ENCODE measurements around the gene XPR1.
A peak's percentile ranks its signal among the peaks of the same experiment; 100 is the strongest.
"Not testable (repeated sequence)": the region's sequence is repeated elsewhere in the genome, so short reads cannot be mapped to it uniquely, and the experiment has no call there.

Gene XPR1

GRCh38 chr1:180633057-180634056, 1.5 kb downstream of the XPR1 start:
- H3K9me3 ChIP-seq (ENCODE audit: control insufficient read depth, low read depth, low read length) = no peaks in the 10 kb centered on the region
- peak overlapping the region; percentile 79 for H3K9ac ChIP-seq (ENCODE audit: low read length)
- no peaks in the 10 kb centered on the region for H3K27me3 ChIP-seq (ENCODE audit: control insufficient read depth, insufficient read depth, low read length)
- no peak overlapping the region for H3K27ac ChIP-seq (ENCODE audit: low read length)
- peaks cover 25% of the 10 kb centered on the region for H3K4me1 ChIP-seq (ENCODE audit: control insufficient read depth, low read depth, low read length)
- H3K4me3 ChIP-seq (ENCODE audit: low read length) = peak overlapping the region; percentile 73
- no peaks in the 10 kb centered on the region for H3K36me3 ChIP-seq (ENCODE audit: control insufficient read depth, low read depth, low read length)

GRCh38 chr1:180636138-180636537, 4.3 kb downstream of the XPR1 start:
- H3K27ac ChIP-seq (ENCODE audit: low read length) = no peak overlapping the region
- H3K9me3 ChIP-seq (ENCODE audit: control insufficient read depth, low read depth, low read length) = no peaks in the 10 kb centered on the region
- no peak overlapping the region for H3K9ac ChIP-seq (ENCODE audit: low read length)
- H3K27me3 ChIP-seq (ENCODE audit: control insufficient read depth, insufficient read depth, low read length) = no peaks in the 10 kb centered on the region
- H3K4me3 ChIP-seq (ENCODE audit: low read length) = no peak overlapping the region
- H3K4me1 ChIP-seq (ENCODE audit: control insufficient read depth, low read depth, low read length) = peaks cover 24% of the 10 kb centered on the region
- no peaks in the 10 kb centered on the region for H3K36me3 ChIP-seq (ENCODE audit: control insufficient read depth, low read depth, low read length)

- peaks cover 3% of the 10 kb centered on the region for H3K4me1 ChIP-seq (ENCODE audit: control insufficient read depth, low read depth, low read length)
- H3K9ac ChIP-seq (ENCODE audit: low read length) = no peak overlapping the region
- no peak overlapping the region for H3K27ac ChIP-seq (ENCODE audit: low read length)
- no peaks in the 10 kb centered on the region for H3K9me3 ChIP-seq (ENCODE audit: control insufficient read depth, low read depth, low read length)
- no peak overlapping the region for H3K4me3 ChIP-seq (ENCODE audit: low read length)
- H3K27me3 ChIP-seq (ENCODE audit: control insufficient read depth, insufficient read depth, low read length) = no peaks in the 10 kb centered on the region
- no peaks in the 10 kb centered on the region for H3K36me3 ChIP-seq (ENCODE audit: control insufficient read depth, low read depth, low read length)
Observed at GRCh38 chr1:180639871-180640270, 8.0 kb downstream of the XPR1 start.

GRCh38 chr1:180640531-180640949, 8.7 kb downstream of the XPR1 start:
- no peak overlapping the region for H3K27ac ChIP-seq (ENCODE audit: low read length)
- H3K9me3 ChIP-seq (ENCODE audit: control insufficient read depth, low read depth, low read length) = no peaks in the 10 kb centered on the region
- H3K4me3 ChIP-seq (ENCODE audit: low read length) = no peak overlapping the region
- no peaks in the 10 kb centered on the region for H3K27me3 ChIP-seq (ENCODE audit: control insufficient read depth, insufficient read depth, low read length)
- peaks cover 3% of the 10 kb centered on the region for H3K4me1 ChIP-seq (ENCODE audit: control insufficient read depth, low read depth, low read length)
- no peaks in the 10 kb centered on the region for H3K36me3 ChIP-seq (ENCODE audit: control insufficient read depth, low read depth, low read length)
- H3K9ac ChIP-seq (ENCODE audit: low read length) = no peak overlapping the region

- Histone ChIP-seq H3K27ac (ENCODE audit: low read length) (no peak overlapping the region), H3K9me3 (ENCODE audit: control insufficient read depth, low read depth, low read length) (no peaks in the 10 kb centered on the region), H3K4me3 (ENCODE audit: low read length) (no peak overlapping the region), H3K4me1 (ENCODE audit: control insufficient read depth, low read depth, low read length) (no peaks in the 10 kb centered on the region), H3K27me3 (ENCODE audit: control insufficient read depth, insufficient read depth, low read length) (no peaks in the 10 kb centered on the region), H3K36me3 (ENCODE audit: control insufficient read depth, low read depth, low read length) (no peaks in the 10 kb centered on the region), H3K9ac (ENCODE audit: low read length) (no peak overlapping the region)
Observed at GRCh38 chr1:180641662-180642061, 9.8 kb downstream of the XPR1 start.

- Histone ChIP-seq H3K9me3 (ENCODE audit: control insufficient read depth, low read depth, low read length) (no peaks in the 10 kb centered on the region), H3K36me3 (ENCODE audit: control insufficient read depth, low read depth, low read length) (no peaks in the 10 kb centered on the region), H3K4me3 (ENCODE audit: low read length) (no peak overlapping the region), H3K27me3 (ENCODE audit: control insufficient read depth, insufficient read depth, low read length) (no peaks in the 10 kb centered on the region), H3K9ac (ENCODE audit: low read length) (no peak overlapping the region), H3K27ac (ENCODE audit: low read length) (no peak overlapping the region), H3K4me1 (ENCODE audit: control insufficient read depth, low read depth, low read length) (no peaks in the 10 kb centered on the region)
Observed at GRCh38 chr1:180642781-180643180, 11.0 kb downstream of the XPR1 start.

- Histone ChIP-seq H3K9ac (ENCODE audit: low read length) (no peak overlapping the region), H3K36me3 (ENCODE audit: control insufficient read depth, low read depth, low read length) (no peaks in the 10 kb centered on the region), H3K4me1 (ENCODE audit: control insufficient read depth, low read depth, low read length) (no peaks in the 10 kb centered on the region), H3K4me3 (ENCODE audit: low read length) (no peak overlapping the region), H3K27me3 (ENCODE audit: control insufficient read depth, insufficient read depth, low read length) (no peaks in the 10 kb centered on the region), H3K9me3 (ENCODE audit: control insufficient read depth, low read depth, low read length) (no peaks in the 10 kb centered on the region), H3K27ac (ENCODE audit: low read length) (no peak overlapping the region)
Observed at GRCh38 chr1:180643693-180644092, 11.9 kb downstream of the XPR1 start.

GRCh38 chr1:180644526-180645192, 12.8 kb downstream of the XPR1 start:
- no peak overlapping the region for H3K9ac ChIP-seq (ENCODE audit: low read length)
- H3K4me3 ChIP-seq (ENCODE audit: low read length) = no peak overlapping the region
- H3K27ac ChIP-seq (ENCODE audit: low read length) = no peak overlapping the region
- H3K36me3 ChIP-seq (ENCODE audit: control insufficient read depth, low read depth, low read length) = no peaks in the 10 kb centered on the region
- H3K4me1 ChIP-seq (ENCODE audit: control insufficient read depth, low read depth, low read length) = no peaks in the 10 kb centered on the region
- H3K27me3 ChIP-seq (ENCODE audit: control insufficient read depth, insufficient read depth, low read length) = no peaks in the 10 kb centered on the region
- no peaks in the 10 kb centered on the region for H3K9me3 ChIP-seq (ENCODE audit: control insufficient read depth, low read depth, low read length)

- H3K27ac ChIP-seq (ENCODE audit: low read length); H3K9me3 ChIP-seq (ENCODE audit: control insufficient read depth, low read depth, low read length); H3K27me3 ChIP-seq (ENCODE audit: control insufficient read depth, insufficient read depth, low read length); H3K9ac ChIP-seq (ENCODE audit: low read length); H3K36me3 ChIP-seq (ENCODE audit: control insufficient read depth, low read depth, low read length); H3K4me3 ChIP-seq (ENCODE audit: low read length); H3K4me1 ChIP-seq (ENCODE audit: control insufficient read depth, low read depth, low read length): not testable (repeated sequence)
Observed at GRCh38 chr1:180645261-180645660, 13.4 kb downstream of the XPR1 start.

GRCh38 chr1:180646093-180646492, 14.3 kb downstream of the XPR1 start:
- Histone ChIP-seq H3K36me3 (ENCODE audit: control insufficient read depth, low read depth, low read length) (no peaks in the 10 kb centered on the region), H3K27ac (ENCODE audit: low read length) (no peak overlapping the region), H3K9me3 (ENCODE audit: control insufficient read depth, low read depth, low read length) (no peaks in the 10 kb centered on the region), H3K27me3 (ENCODE audit: control insufficient read depth, insufficient read depth, low read length) (no peaks in the 10 kb centered on the region), H3K4me3 (ENCODE audit: low read length) (no peak overlapping the region), H3K9ac (ENCODE audit: low read length) (no peak overlapping the region), H3K4me1 (ENCODE audit: control insufficient read depth, low read depth, low read length) (no peaks in the 10 kb centered on the region)

GRCh38 chr1:180646547-180646946, 14.7 kb downstream of the XPR1 start:
- H3K4me3 ChIP-seq (ENCODE audit: low read length) = no peak overlapping the region
- no peaks in the 10 kb centered on the region for H3K4me1 ChIP-seq (ENCODE audit: control insufficient read depth, low read depth, low read length)
- H3K9ac ChIP-seq (ENCODE audit: low read length) = no peak overlapping the region
- H3K27me3 ChIP-seq (ENCODE audit: control insufficient read depth, insufficient read depth, low read length) = no peaks in the 10 kb centered on the region
- H3K9me3 ChIP-seq (ENCODE audit: control insufficient read depth, low read depth, low read length) = no peaks in the 10 kb centered on the region
- H3K36me3 ChIP-seq (ENCODE audit: control insufficient read depth, low read depth, low read length) = no peaks in the 10 kb centered on the region
- no peak overlapping the region for H3K27ac ChIP-seq (ENCODE audit: low read length)
